NB4 (cell line): Measurements from ENCODE around the gene MTMR1.

Source experiments
- CTCF ChIP-seq: IDR thresholded peaks from one replicate; pipeline ENCODE4 v1.5.1; 2012; ENCODE audit warnings: low read depth, low read length
- MAX ChIP-seq: IDR thresholded peaks from 2 replicates; pipeline ENCODE4 v1.6.1; 2011; ENCODE audit warnings: low read depth, low read length
- MYC ChIP-seq: IDR thresholded peaks from 2 replicates; pipeline ENCODE4 v1.6.1; 2011; ENCODE audit warnings: low read depth, low read length
- POLR2A ChIP-seq: IDR thresholded peaks from 2 replicates; pipeline ENCODE4 v1.6.1; 2011; ENCODE audit warnings: mild to moderate bottlenecking; ENCODE audit not compliant: insufficient read length; ENCODE audit errors: extremely low read depth

GRCh38 chrX:150729956-150730355 is 36.8 kb downstream of the MTMR1 start:
- TF ChIP-seq CTCF, result no peak
- TF ChIP-seq POLR2A, result no peak
- TF ChIP-seq MYC, result no peak
- TF ChIP-seq MAX, result no peak
